Coronary artery (tissue), 2 donors: ENCODE measurements around the gene RARA.

Experiments used
- DNase-seq: peaks from one replicate; pipeline ENCODE4 v3.0.0-alpha.2; 2017; ENCODE audit warnings: low spot score
- H3K27ac ChIP-seq, 2 donors: fragments of 200-600 bp; sonication (generic); one replicate each; pipeline ENCODE4 v1.5.1; 2016 to 2019
- H3K4me3 ChIP-seq: fragments of 200-600 bp; sonication (generic); 2 replicates; pipeline ENCODE4 v1.5.1; 2016; ENCODE audit warnings: mild to moderate bottlenecking, moderate library complexity
- CTCF ChIP-seq: fragments of 200-600 bp; sonication (generic); IDR thresholded peaks from one replicate; pipeline ENCODE4 v1.5.1; 2019; ENCODE audit warnings: antibody characterized with exemption

The RARA gene

GRCh38 chr17:40316571-40317344 is 7.8 kb downstream of the RARA start:
- no peak for TF ChIP-seq CTCF
- peak overlapping the region; percentile 90 to 92 for H3K27ac ChIP-seq
- H3K4me3 ChIP-seq: peak overlapping the region; percentile 83
- peak; percentile 87 for DNase-seq

- TF ChIP-seq CTCF: peak; percentile 38
- Histone ChIP-seq H3K27ac (peak overlapping the region; percentile 90 to 92), H3K4me3 (peak overlapping the region; percentile 83)
- DNase-seq: peak; percentile 77
These were observed 8.4 kb downstream of the RARA start for GRCh38 chr17:40317345-40317873.

- peak overlapping the region; percentile 83 for H3K4me3 ChIP-seq
- DNase-seq: peak; percentile 98
- TF ChIP-seq CTCF: no peak
- peak overlapping the region; percentile 90 to 92 for H3K27ac ChIP-seq
These were observed 9.2 kb downstream of the RARA start for GRCh38 chr17:40317880-40318829.

GRCh38 chr17:40318830-40319391 is 9.9 kb downstream of the RARA start:
- peak overlapping the region; percentile 83 for H3K4me3 ChIP-seq
- DNase-seq: peak; percentile 81
- TF ChIP-seq CTCF: no peak
- peak overlapping the region; percentile 90 to 92 for H3K27ac ChIP-seq

GRCh38 chr17:40319651-40320540 is 10.9 kb downstream of the RARA start:
- DNase-seq: peak; percentile 74
- Histone ChIP-seq H3K4me3 (peak overlapping the region; percentile 83), H3K27ac (peak overlapping the region; percentile 75 to 92)
- TF ChIP-seq CTCF: no peak
